Forelimb muscle (tissue), 1 donor: ENCODE measurements around the gene STAM. TPM values are rescaled to one million over a fixed set of nuclear protein-coding genes. Genes with fewer than 3 reads are reported as not detected.

Experiments
- polyA plus RNA-seq: library from polyadenylated mRNA; unstranded; fragments of 120-200 nt; gene quantifications from one replicate; pipeline ENCODE4 v1.2.1, GENCODE V29; 2013; ENCODE audit not compliant: insufficient read length

Gene STAM
- polyA plus RNA-seq, 1 donor: 20.8 TPM

Other genes starting within 250 kb of the STAM start
- gene ST8SIA6, start 189.6 kb upstream of the STAM start, polyA plus RNA-seq: 1.3 TPM
- 168 TPM for gene HACD1, start 26.8 kb upstream of the STAM start, polyA plus RNA-seq
- gene TMEM236, start 108.0 kb downstream of the STAM start, polyA plus RNA-seq: 0.46 TPM
- 14.5 TPM for gene MRC1, start 165.2 kb downstream of the STAM start, polyA plus RNA-seq